Activated CD4-positive, alpha-beta T cell treated with anti-CD3 and anti-CD28 coated beads for 36 hours (primary cell): ENCODE data around the gene RIN3. TPM values are rescaled to one million over a fixed set of nuclear protein-coding genes. Genes with fewer than 3 reads are reported as not detected.

Source experiments
- ATAC-seq: fragments of 200-7000 bp; cut with Tn5 transposase; one replicate; pipeline ENCODE4 v1.10.0; 2021; ENCODE audit warnings: mild to moderate bottlenecking, moderate library complexity
- CTCF ChIA-PET: fragments of 350-600 bp; sonication (Branson Sonifier 250); formaldehyde crosslinking; loops from one replicate; lab custom pipeline; 2021; ENCODE audit warnings: antibody characterized with exemption; lab: Charles Lee
- POLR2A ChIA-PET: fragments of 350-600 bp; sonication (Branson Sonifier 250); formaldehyde crosslinking; loops from one replicate; lab custom pipeline; 2021; ENCODE audit warnings: antibody characterized with exemption, inconsistent platforms; lab: Charles Lee
- DNase-seq: peaks from one replicate; pipeline ENCODE4 v3.0.0-alpha.2; 2020
- H3K27ac Mint-ChIP-seq: one replicate; pipeline ENCODE4 v1.8.0; 2021; ENCODE audit warnings: mixed read lengths
- H3K27me3 Mint-ChIP-seq: one replicate; pipeline ENCODE4 v1.8.0; 2021; ENCODE audit warnings: mixed read lengths
- H3K36me3 Mint-ChIP-seq: one replicate; pipeline ENCODE4 v1.8.0; 2021; ENCODE audit warnings: low read depth, mixed read lengths
- H3K4me1 Mint-ChIP-seq: one replicate; pipeline ENCODE4 v1.8.0; 2021; ENCODE audit warnings: mixed read lengths
- H3K4me3 Mint-ChIP-seq: one replicate; pipeline ENCODE4 v1.8.0; 2021; ENCODE audit warnings: mild to moderate bottlenecking, moderate library complexity, mixed read lengths
- H3K9me3 Mint-ChIP-seq: one replicate; pipeline ENCODE4 v1.8.0; 2021; ENCODE audit warnings: low read depth, mixed read lengths
- intact Hi-C, 2 experiments: fragments of 100-400 bp; cut with DNase I in 1 of 2; cut with micrococcal nuclease in 1 of 2; formaldehyde crosslinking; loops; one replicate each; pipeline versions ENCODE4 v1.14.2 to v1.15.1; 2022 to 2024; cut with DNase I, micrococcal nuclease
- total RNA-seq, 2 experiments: library from RNA; stranded (reverse); gene quantifications; one replicate each; pipeline ENCODE4 v1.2.3, GENCODE V29; 2021

RIN3 gene
- total RNA-seq, 2 experiments from 2014 or later: 23.1 to 26.4 TPM

- H3K9me3 Mint-ChIP-seq: peaks cover 20% of the 10 kb centered on the region
- no peak for ATAC-seq
- peaks cover 3% of the 10 kb centered on the region for H3K4me1 Mint-ChIP-seq
- intact Hi-C loops: no loop called here
- ChIA-PET CTCF (no interaction called here), POLR2A (no interaction called here)
- no peaks in the 10 kb centered on the region for H3K27me3 Mint-ChIP-seq
- no peak overlapping the region for H3K4me3 Mint-ChIP-seq
- no peak overlapping the region for H3K27ac Mint-ChIP-seq
- peaks cover 31% of the 10 kb centered on the region for H3K36me3 Mint-ChIP-seq
- DNase-seq: no peak
These were observed 111.2 kb downstream of the RIN3 start for GRCh38 chr14:92624764-92625163.

- H3K4me3 Mint-ChIP-seq: no peak overlapping the region
These were observed 111.6 kb downstream of the RIN3 start for GRCh38 chr14:92625213-92625612.

GRCh38 chr14:92626041-92626440 is 112.5 kb downstream of the RIN3 start:
- intact Hi-C loops: no loop called here
- Mint-ChIP-seq H3K36me3 (peaks cover 31% of the 10 kb centered on the region), H3K4me1 (peaks cover 3% of the 10 kb centered on the region), H3K27ac (no peak overlapping the region), H3K4me3 (no peak overlapping the region), H3K9me3 (peaks cover 20% of the 10 kb centered on the region), H3K27me3 (no peaks in the 10 kb centered on the region)
- ChIA-PET POLR2A (no interaction called here), CTCF (no interaction called here)
- DNase-seq (no peak), ATAC-seq (no peak)

More at GRCh38 chr14:92625213-92625612, 111.6 kb downstream of the RIN3 start:
- Mint-ChIP-seq H3K27me3 (no peaks in the 10 kb centered on the region), H3K4me1 (peaks cover 3% of the 10 kb centered on the region), H3K27ac (no peak overlapping the region), H3K9me3 (peaks cover 20% of the 10 kb centered on the region), H3K36me3 (peaks cover 31% of the 10 kb centered on the region)
- DNase-seq: no peak
- ChIA-PET POLR2A (no interaction called here), CTCF (no interaction called here)
- intact Hi-C loops: no loop called here
- no peak for ATAC-seq

GRCh38 chr14:92627707-92628215 is 114.2 kb downstream of the RIN3 start:
- H3K36me3 Mint-ChIP-seq: peaks cover 22% of the 10 kb centered on the region
- H3K9me3 Mint-ChIP-seq: peaks cover 12% of the 10 kb centered on the region
- POLR2A ChIA-PET: no interaction called here
- DNase-seq (no peak), ATAC-seq (no peak)
- H3K27me3 Mint-ChIP-seq: no peaks in the 10 kb centered on the region
- CTCF ChIA-PET: no interaction called here
- H3K4me1 Mint-ChIP-seq: peaks cover 7% of the 10 kb centered on the region
- intact Hi-C loops: no loop called here
- H3K4me3 Mint-ChIP-seq: no peak overlapping the region
- H3K27ac Mint-ChIP-seq: no peak overlapping the region

- peaks cover 12% of the 10 kb centered on the region for H3K4me1 Mint-ChIP-seq
- H3K9me3 Mint-ChIP-seq: peaks cover 12% of the 10 kb centered on the region
- DNase-seq: no peak
- H3K36me3 Mint-ChIP-seq: peaks cover 22% of the 10 kb centered on the region
- no peak overlapping the region for H3K27ac Mint-ChIP-seq
- ATAC-seq: no peak
- ChIA-PET CTCF (no interaction called here), POLR2A (no interaction called here)
- intact Hi-C loops: no loop called here
- no peak overlapping the region for H3K4me3 Mint-ChIP-seq
- no peaks in the 10 kb centered on the region for H3K27me3 Mint-ChIP-seq
These were observed 115.1 kb downstream of the RIN3 start for GRCh38 chr14:92628636-92629035.

- no peak for DNase-seq
- Mint-ChIP-seq H3K4me1 (peaks cover 12% of the 10 kb centered on the region), H3K27me3 (no peaks in the 10 kb centered on the region), H3K27ac (no peak overlapping the region), H3K4me3 (no peak overlapping the region), H3K36me3 (peaks cover 14% of the 10 kb centered on the region), H3K9me3 (peaks cover 11% of the 10 kb centered on the region)
- no peak for ATAC-seq
- intact Hi-C loops: no loop called here
- ChIA-PET CTCF (interaction anchor here (0.6 kb wide), 1 partner anchor 15 kb away, joined by 3 read pairs; no protein-coding TSS in a partner anchor), POLR2A (no interaction called here)
These were observed 116.8 kb downstream of the RIN3 start for GRCh38 chr14:92630367-92630766.

GRCh38 chr14:92631098-92631497 is 117.5 kb downstream of the RIN3 start:
- DNase-seq: no peak
- Mint-ChIP-seq H3K27me3 (no peaks in the 10 kb centered on the region), H3K9me3 (peaks cover 11% of the 10 kb centered on the region), H3K4me3 (no peak overlapping the region), H3K36me3 (peaks cover 14% of the 10 kb centered on the region), H3K4me1 (peaks cover 12% of the 10 kb centered on the region), H3K27ac (no peak overlapping the region)
- POLR2A ChIA-PET: no interaction called here
- ATAC-seq: no peak
- intact Hi-C loops: no loop called here
- CTCF ChIA-PET: interaction anchor here (0.6 kb wide), 1 partner anchor 16 kb away, joined by 3 read pairs; no protein-coding TSS in a partner anchor

- no peak overlapping the region for H3K4me3 Mint-ChIP-seq
These were observed 119.1 kb downstream of the RIN3 start for GRCh38 chr14:92632546-92633273.

GRCh38 chr14:92633274-92633616 is 119.7 kb downstream of the RIN3 start:
- CTCF ChIA-PET: interaction anchor here (1.3 to 1.4 kb wide), 3 partner anchors 20 to 55 kb away, joined by 3 to 7 read pairs (median 3); no protein-coding TSS in a partner anchor
- H3K27me3 Mint-ChIP-seq: no peaks in the 10 kb centered on the region
- H3K27ac Mint-ChIP-seq: no peak overlapping the region
- intact Hi-C loops: no loop called here
- no peak overlapping the region for H3K4me3 Mint-ChIP-seq
- DNase-seq (no peak), ATAC-seq (no peak)
- H3K9me3 Mint-ChIP-seq: no peaks in the 10 kb centered on the region
- peaks cover 12% of the 10 kb centered on the region for H3K4me1 Mint-ChIP-seq
- H3K36me3 Mint-ChIP-seq: peaks cover 3% of the 10 kb centered on the region
- POLR2A ChIA-PET: no interaction called here

More at GRCh38 chr14:92632546-92633273, 119.1 kb downstream of the RIN3 start:
- Mint-ChIP-seq H3K4me1 (peaks cover 12% of the 10 kb centered on the region), H3K27me3 (no peaks in the 10 kb centered on the region), H3K36me3 (peaks cover 7% of the 10 kb centered on the region), H3K9me3 (peaks cover 4% of the 10 kb centered on the region), H3K27ac (no peak overlapping the region)
- no peak for DNase-seq
- intact Hi-C loops: no loop called here
- no peak for ATAC-seq
- CTCF ChIA-PET: interaction anchor here (1.1 kb wide), 1 partner anchor 48 kb away, joined by 3 read pairs; no protein-coding TSS in a partner anchor
- POLR2A ChIA-PET: no interaction called here

- peaks cover 12% of the 10 kb centered on the region for H3K4me1 Mint-ChIP-seq
- ATAC-seq: no peak
- H3K4me3 Mint-ChIP-seq: no peak overlapping the region
- CTCF ChIA-PET: interaction anchor here (1.3 to 1.4 kb wide), 3 partner anchors 20 to 56 kb away, joined by 3 to 7 read pairs (median 3); no protein-coding TSS in a partner anchor
- H3K9me3 Mint-ChIP-seq: no peaks in the 10 kb centered on the region
- H3K27me3 Mint-ChIP-seq: no peaks in the 10 kb centered on the region
- POLR2A ChIA-PET: no interaction called here
- no peak overlapping the region for H3K27ac Mint-ChIP-seq
- DNase-seq: no peak
- intact Hi-C loops: no loop called here
- H3K36me3 Mint-ChIP-seq: peaks cover 3% of the 10 kb centered on the region
These were observed 120.1 kb downstream of the RIN3 start for GRCh38 chr14:92633724-92634123.

GRCh38 chr14:92635031-92635430 is 121.5 kb downstream of the RIN3 start:
- DNase-seq: no peak
- Mint-ChIP-seq H3K9me3 (no peaks in the 10 kb centered on the region), H3K27ac (no peak overlapping the region), H3K27me3 (no peaks in the 10 kb centered on the region), H3K4me3 (no peak overlapping the region), H3K36me3 (no peaks in the 10 kb centered on the region), H3K4me1 (peaks cover 9% of the 10 kb centered on the region)
- POLR2A ChIA-PET: no interaction called here
- intact Hi-C loops: no loop called here
- CTCF ChIA-PET: interaction anchor here (1.4 to 1.7 kb wide), 2 partner anchors 21 to 52 kb away, joined by 4 to 7 read pairs; no protein-coding TSS in a partner anchor
- ATAC-seq: no peak

GRCh38 chr14:92635896-92636295 is 122.3 kb downstream of the RIN3 start:
- no peak for ATAC-seq
- H3K27me3 Mint-ChIP-seq: no peaks in the 10 kb centered on the region

More at GRCh38 chr14:92635896-92636295, 122.3 kb downstream of the RIN3 start:
- POLR2A ChIA-PET: no interaction called here
- Mint-ChIP-seq H3K4me1 (peaks cover 9% of the 10 kb centered on the region), H3K27ac (no peak overlapping the region), H3K9me3 (no peaks in the 10 kb centered on the region), H3K4me3 (no peak overlapping the region), H3K36me3 (no peaks in the 10 kb centered on the region)
- CTCF ChIA-PET: interaction anchor here (0.7 to 1.7 kb wide), 4 partner anchors 22 to 436 kb away, joined by 3 to 7 read pairs (median 4); no protein-coding TSS in a partner anchor
- DNase-seq: no peak
- intact Hi-C loops: no loop called here
